BLaER1 (cell line): ENCODE measurements around the gene GPR37.

Experiments
- H3K27ac ChIP-seq: shearing (Covaris generic); formaldehyde crosslinking; 2 replicates; pipeline ENCODE4 v1.8.1; 2022
- H3K27me3 ChIP-seq: shearing (Covaris generic); formaldehyde crosslinking; 2 replicates; pipeline ENCODE4 v1.8.1; 2022
- H3K36me3 ChIP-seq: shearing (Covaris generic); formaldehyde crosslinking; 2 replicates; pipeline ENCODE4 v1.8.1; 2022
- H3K4me1 ChIP-seq: shearing (Covaris generic); formaldehyde crosslinking; 2 replicates; pipeline ENCODE4 v1.8.1; 2022
- H3K4me2 ChIP-seq: shearing (Covaris generic); formaldehyde crosslinking; 2 replicates; pipeline ENCODE4 v1.8.1; 2022
- H3K4me3 ChIP-seq: shearing (Covaris generic); formaldehyde crosslinking; 2 replicates; pipeline ENCODE4 v1.8.1; 2022
- H3K9ac ChIP-seq: shearing (Covaris generic); formaldehyde crosslinking; 2 replicates; pipeline ENCODE4 v1.8.1; 2022
- H3K9me3 ChIP-seq: shearing (Covaris generic); formaldehyde crosslinking; 2 replicates; pipeline ENCODE4 v1.8.1; 2022
- H4K20me1 ChIP-seq: shearing (Covaris generic); formaldehyde crosslinking; 2 replicates; pipeline ENCODE4 v1.8.1; 2022
- Cebpa-rat ChIP-seq: shearing (Covaris generic); IDR thresholded peaks from 2 replicates; pipeline ENCODE4 v1.8.1; 2022

Gene GPR37

GRCh38 chr7:124764847-124765400 lies 668 bp downstream of the GPR37 start:
- Histone ChIP-seq H3K9me3 (no peaks in the 10 kb centered on the region), H3K27ac (no peak overlapping the region), H3K4me2 (peak overlapping the region; percentile 98), H3K27me3 (peaks cover 28% of the 10 kb centered on the region), H3K36me3 (no peaks in the 10 kb centered on the region), H3K4me3 (peak overlapping the region; percentile 75), H3K4me1 (peaks cover 13% of the 10 kb centered on the region), H4K20me1 (no peaks in the 10 kb centered on the region), H3K9ac (peak overlapping the region; percentile 61; the same call in 1 of the 2 replicates)
- no peak for TF ChIP-seq Cebpa-rat

GRCh38 chr7:124764051-124764846 lies 1.3 kb downstream of the GPR37 start:
- peak overlapping the region; percentile 30; the same call in 1 of the 2 replicates for H3K9ac ChIP-seq
- peak overlapping the region; percentile 98 for H3K4me2 ChIP-seq

GRCh38 chr7:124762611-124763143 lies 2.9 kb downstream of the GPR37 start:
- H3K27me3 ChIP-seq: peaks cover 28% of the 10 kb centered on the region
- H3K9me3 ChIP-seq: no peaks in the 10 kb centered on the region
- no peak overlapping the region for H3K4me2 ChIP-seq
- peaks cover 13% of the 10 kb centered on the region for H3K4me1 ChIP-seq
- H3K4me3 ChIP-seq: no peak overlapping the region
- no peak overlapping the region for H3K27ac ChIP-seq
- no peaks in the 10 kb centered on the region for H3K36me3 ChIP-seq
- H4K20me1 ChIP-seq: no peaks in the 10 kb centered on the region
- no peak overlapping the region for H3K9ac ChIP-seq
- TF ChIP-seq Cebpa-rat: no peak

More at GRCh38 chr7:124764051-124764846, 1.3 kb downstream of the GPR37 start:
- H3K27me3 ChIP-seq: peaks cover 28% of the 10 kb centered on the region
- peak overlapping the region; percentile 75 for H3K4me3 ChIP-seq
- H3K27ac ChIP-seq: no peak overlapping the region
- H3K36me3 ChIP-seq: no peaks in the 10 kb centered on the region
- no peak for TF ChIP-seq Cebpa-rat
- H4K20me1 ChIP-seq: no peaks in the 10 kb centered on the region
- peaks cover 13% of the 10 kb centered on the region for H3K4me1 ChIP-seq
- no peaks in the 10 kb centered on the region for H3K9me3 ChIP-seq

- TF ChIP-seq Cebpa-rat: no peak
- Histone ChIP-seq H3K4me3 (no peak overlapping the region), H3K4me2 (no peak overlapping the region)
These were observed 4.4 kb downstream of the GPR37 start for GRCh38 chr7:124761164-124761715.

GRCh38 chr7:124758327-124758726 lies 7.3 kb downstream of the GPR37 start:
- Histone ChIP-seq H3K27ac (no peak overlapping the region), H4K20me1 (no peaks in the 10 kb centered on the region), H3K36me3 (no peaks in the 10 kb centered on the region), H3K27me3 (peaks cover 3% of the 10 kb centered on the region; the same call in 1 of the 2 replicates), H3K4me1 (no peaks in the 10 kb centered on the region), H3K4me2 (no peak overlapping the region), H3K9ac (no peak overlapping the region), H3K9me3 (no peaks in the 10 kb centered on the region), H3K4me3 (no peak overlapping the region)
- TF ChIP-seq Cebpa-rat: no peak

More at GRCh38 chr7:124761164-124761715, 4.4 kb downstream of the GPR37 start:
- Histone ChIP-seq H4K20me1 (no peaks in the 10 kb centered on the region), H3K36me3 (no peaks in the 10 kb centered on the region), H3K27me3 (peaks cover 28% of the 10 kb centered on the region), H3K9me3 (no peaks in the 10 kb centered on the region), H3K27ac (no peak overlapping the region), H3K4me1 (peaks cover 13% of the 10 kb centered on the region), H3K9ac (no peak overlapping the region)

GRCh38 chr7:124754576-124755268 lies 10.9 kb downstream of the GPR37 start:
- no peak overlapping the region for H3K4me2 ChIP-seq
- TF ChIP-seq Cebpa-rat: no peak

GRCh38 chr7:124752310-124752709 lies 13.3 kb downstream of the GPR37 start:
- H3K27ac ChIP-seq: no peak overlapping the region
- H3K4me1 ChIP-seq: no peaks in the 10 kb centered on the region
- H4K20me1 ChIP-seq: no peaks in the 10 kb centered on the region
- H3K9me3 ChIP-seq: no peaks in the 10 kb centered on the region
- H3K9ac ChIP-seq: no peak overlapping the region
- H3K36me3 ChIP-seq: no peaks in the 10 kb centered on the region
- no peak overlapping the region for H3K4me3 ChIP-seq
- no peak for TF ChIP-seq Cebpa-rat
- no peak overlapping the region for H3K4me2 ChIP-seq
- no peaks in the 10 kb centered on the region for H3K27me3 ChIP-seq

More at GRCh38 chr7:124754576-124755268, 10.9 kb downstream of the GPR37 start:
- H3K27ac ChIP-seq: no peak overlapping the region
- no peak overlapping the region for H3K4me3 ChIP-seq
- H3K36me3 ChIP-seq: no peaks in the 10 kb centered on the region
- H3K9me3 ChIP-seq: no peaks in the 10 kb centered on the region
- no peak overlapping the region for H3K9ac ChIP-seq
- H3K4me1 ChIP-seq: no peaks in the 10 kb centered on the region
- H3K27me3 ChIP-seq: no peaks in the 10 kb centered on the region
- no peaks in the 10 kb centered on the region for H4K20me1 ChIP-seq

GRCh38 chr7:124751027-124751426 lies 14.6 kb downstream of the GPR37 start:
- Histone ChIP-seq H3K9me3 (no peaks in the 10 kb centered on the region), H3K4me1 (no peaks in the 10 kb centered on the region), H3K27me3 (no peaks in the 10 kb centered on the region), H3K27ac (no peak overlapping the region), H3K4me3 (no peak overlapping the region), H3K9ac (no peak overlapping the region), H3K4me2 (no peak overlapping the region), H3K36me3 (no peaks in the 10 kb centered on the region), H4K20me1 (no peaks in the 10 kb centered on the region)
- no peak for TF ChIP-seq Cebpa-rat

GRCh38 chr7:124747072-124747471 lies 18.5 kb downstream of the GPR37 start:
- Histone ChIP-seq H4K20me1 (no peaks in the 10 kb centered on the region), H3K4me3 (no peak overlapping the region), H3K4me1 (no peaks in the 10 kb centered on the region), H3K27ac (no peak overlapping the region), H3K27me3 (no peaks in the 10 kb centered on the region), H3K9ac (no peak overlapping the region), H3K9me3 (no peaks in the 10 kb centered on the region), H3K36me3 (no peaks in the 10 kb centered on the region), H3K4me2 (no peak overlapping the region)
- no peak for TF ChIP-seq Cebpa-rat
